ENCODE measurements around the gene OR4C3. TPM values are rescaled to one million over a fixed set of nuclear protein-coding genes. Genes with fewer than 3 reads are reported as not detected.

OR4C3 gene
- total RNA-seq: not detected in 2 replicates

DNA sequence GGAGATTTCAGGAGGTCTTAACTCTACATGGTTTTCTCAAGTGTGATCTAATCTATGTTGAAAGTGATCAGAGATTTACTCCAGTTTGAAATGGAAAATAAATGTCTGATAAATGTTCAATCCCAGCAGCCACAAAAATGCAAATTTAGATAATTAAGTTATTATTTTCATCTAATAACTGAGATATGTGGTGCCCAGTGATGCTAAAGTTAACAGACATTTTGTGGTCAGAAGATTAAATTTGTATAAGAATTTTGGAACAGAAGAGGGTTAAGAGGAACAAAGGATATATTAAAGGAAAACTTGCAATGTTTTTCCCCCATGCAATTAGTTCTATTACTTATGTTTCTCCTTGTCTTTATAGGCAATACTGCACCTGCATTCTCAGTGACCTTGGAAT, at the start of gene OR4C3:
OR4C3 (plus strand) TSS at position 301 of the 400 bp plus-strand sequence. CDS start 102 bp downstream, outside the sequence.

DNA sequence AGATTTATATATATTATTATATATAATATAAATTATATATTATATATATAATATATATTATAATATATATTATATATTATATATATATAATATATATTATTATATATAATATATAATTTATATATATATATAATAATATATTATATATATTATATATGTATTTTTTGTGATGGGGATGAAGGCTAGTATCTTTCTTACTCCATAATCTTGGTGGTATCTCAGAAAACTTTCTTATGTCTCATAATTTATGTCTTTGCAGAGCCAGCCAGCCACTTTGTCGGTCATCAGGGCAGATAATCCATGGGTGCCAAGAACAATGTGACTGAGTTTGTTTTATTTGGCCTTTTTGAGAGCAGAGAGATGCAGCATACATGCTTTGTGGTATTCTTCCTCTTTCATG, 18.8 kb upstream of the OR4C3 start, which contains the start of gene OR4S1:
OR4S1 (plus strand) TSS at position 301 of the 400 bp plus-strand sequence; CDS start at position 301, 0 bp downstream.

DNA sequence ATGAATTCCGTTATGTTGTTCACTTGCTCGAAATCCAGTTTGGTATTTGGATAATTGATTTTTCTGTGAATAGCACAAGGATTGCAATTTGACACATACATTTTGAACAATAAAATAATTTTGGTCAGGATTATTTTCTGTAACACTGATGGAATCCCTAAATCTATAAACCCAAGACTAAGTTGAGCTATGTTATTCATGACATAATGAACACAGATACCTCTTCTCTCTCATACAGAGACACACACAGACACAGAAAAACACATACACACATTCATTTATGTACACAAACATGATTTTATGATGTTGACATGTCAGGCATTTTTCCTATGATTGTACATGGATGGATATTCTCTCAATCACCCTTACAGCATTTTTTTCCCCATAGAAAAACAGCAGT, 41.6 kb downstream of the OR4C3 start, which contains the start of gene OR4C5:
OR4C5 (minus strand) TSS at position 101 of the 400 bp plus-strand sequence; CDS start at position 101, 0 bp downstream.

Other genes with a start within 250 kb of the OR4C3 start
- gene OR4B1, start 108.1 kb upstream of the OR4C3 start, total RNA-seq: not detected in 2 replicates
- not detected in 2 replicates for gene OR4X2, start 79.8 kb upstream of the OR4C3 start, total RNA-seq
- not detected in 2 replicates for gene OR4X1, start 61.1 kb upstream of the OR4C3 start, total RNA-seq
- not detected in 2 replicates for gene OR4S1, start 18.7 kb upstream of the OR4C3 start, total RNA-seq
- not detected in 2 replicates for gene OR4C5, start 41.5 kb downstream of the OR4C3 start, total RNA-seq
- not detected in 2 replicates for gene OR4A47, start 163.9 kb downstream of the OR4C3 start, total RNA-seq

Data from articular chondrocyte of knee joint (primary cell).